Lung microvascular endothelial cell (primary cell): Measurements from ENCODE around the gene FAM163A. TPM values are rescaled to one million over a fixed set of nuclear protein-coding genes. Genes with fewer than 3 reads are reported as not detected.
"Not testable (repeated sequence)": the region's sequence is repeated elsewhere in the genome, so short reads cannot be mapped to it uniquely, and the experiment has no call there.

Source experiments
- DNase-seq, 2 donors: peaks; one replicate each; pipeline versions ENCODE4 v3.0.0 to v3.0.0-alpha.2; 2010; ENCODE audit warnings: low read depth in 2 of 2
- total RNA-seq: library from RNA; depleted of rRNA; stranded (reverse); fragments of >200 nt; gene quantifications from 2 replicates; pipeline ENCODE4 v1.2.1, GENCODE V29; 2014

Gene FAM163A
- total RNA-seq, 1 donor from 2014 or later: under 0.01 TPM

- DNase-seq: no peak
Measured at GRCh38 chr1:179815641-179816040, 72.5 kb downstream of the FAM163A start.

GRCh38 chr1:179816196-179816960 is 73.3 kb downstream of the FAM163A start:
- DNase-seq: peak; percentile 78 to 93

- no peak for DNase-seq
Measured at GRCh38 chr1:179817056-179817455, 74.0 kb downstream of the FAM163A start.

GRCh38 chr1:179817789-179818188 is 74.7 kb downstream of the FAM163A start:
- no peak for DNase-seq

- no peak for DNase-seq
Measured at GRCh38 chr1:179818260-179818659, 75.2 kb downstream of the FAM163A start.

- DNase-seq: no peak
Measured at GRCh38 chr1:179818743-179819173, 75.7 kb downstream of the FAM163A start.

GRCh38 chr1:179820226-179820970 is 77.3 kb downstream of the FAM163A start:
- DNase-seq: no peak

- DNase-seq: no peak
Measured at GRCh38 chr1:179821524-179821923, 78.4 kb downstream of the FAM163A start.

GRCh38 chr1:179822065-179822464 is 79.0 kb downstream of the FAM163A start:
- DNase-seq: no peak

GRCh38 chr1:179823693-179824092 is 80.6 kb downstream of the FAM163A start:
- no peak for DNase-seq

GRCh38 chr1:179824265-179824664 is 81.2 kb downstream of the FAM163A start:
- no peak for DNase-seq

- no peak for DNase-seq
Measured at GRCh38 chr1:179825206-179825605, 82.1 kb downstream of the FAM163A start.

GRCh38 chr1:179825798-179826460 is 82.8 kb downstream of the FAM163A start:
- no peak for DNase-seq

- DNase-seq: no peak
Measured at GRCh38 chr1:179826626-179827280, 83.7 kb downstream of the FAM163A start.

GRCh38 chr1:179828554-179829110 is 85.5 kb downstream of the FAM163A start:
- DNase-seq: no peak

GRCh38 chr1:179831225-179831624 is 88.1 kb downstream of the FAM163A start:
- DNase-seq: no peak

- DNase-seq: no peak
Measured at GRCh38 chr1:179831852-179832699, 89.0 kb downstream of the FAM163A start.

- not testable (repeated sequence) for DNase-seq
Measured at GRCh38 chr1:179836686-179837445, 93.8 kb downstream of the FAM163A start.

GRCh38 chr1:179840107-179840506 is 97.0 kb downstream of the FAM163A start:
- DNase-seq: peak; percentile 16 to 44

- no peak for DNase-seq
Measured at GRCh38 chr1:179848233-179848632, 105.1 kb downstream of the FAM163A start.
